Kidney (tissue), 14 donors: Measurements from ENCODE around the gene IFNK. TPM values are rescaled to one million over a fixed set of nuclear protein-coding genes. Genes with fewer than 3 reads are reported as not detected.

Experiments used
- DNase-seq, 5 donors: peaks; one replicate each; pipeline ENCODE4 v3.0.0-alpha.2; 2013 to 2020
- FAIRE-seq: peaks from 2 replicates; lab custom pipeline; 2012; peaks lifted over from hg19 to GRCh38; lab: Jason Lieb, UNC
- H3K27ac ChIP-seq, 2 donors: one replicate each; pipeline ENCODE4 v1.7.0; 2013; ENCODE audit warnings: low read depth in 2 of 2, low read length in 2 of 2, inconsistent platforms in 1 of 2
- H3K27me3 ChIP-seq: one replicate; pipeline ENCODE4 v1.7.1; 2013; ENCODE audit warnings: low read length, inconsistent platforms; ENCODE audit not compliant: control insufficient read depth, insufficient read depth
- H3K36me3 ChIP-seq, 3 donors: one replicate each; pipeline versions ENCODE4 v1.7.0 to v1.7.1; 2013; ENCODE audit warnings: low read length in 3 of 3, control low read depth in 1 of 3, inconsistent platforms in 1 of 3; ENCODE audit not compliant: insufficient read depth in 3 of 3, control insufficient read depth in 2 of 3
- H3K4me1 ChIP-seq, 3 donors: one replicate each; pipeline versions ENCODE4 v1.7.0 to v1.7.1; 2013; ENCODE audit warnings: low read length in 3 of 3, inconsistent platforms in 1 of 3, low read depth in 1 of 3; ENCODE audit not compliant: control insufficient read depth in 2 of 3, insufficient read depth in 2 of 3
- H3K4me3 ChIP-seq, 3 donors: one replicate each; pipeline versions ENCODE4 v1.7.0 to v1.8.1; 2013; ENCODE audit warnings: low read length in 3 of 3, control low read depth in 1 of 3, inconsistent platforms in 1 of 3
- H3K9ac ChIP-seq, 3 donors: one replicate each; pipeline versions ENCODE4 v1.7.0 to v1.7.1; 2013; ENCODE audit warnings: low read length in 3 of 3, control low read depth in 1 of 3, inconsistent platforms in 1 of 3
- H3K9me3 ChIP-seq, 3 donors: one replicate each; pipeline versions ENCODE4 v1.7.0 to v1.7.1; 2013; ENCODE audit warnings: low read length in 3 of 3, control low read depth in 1 of 3, inconsistent platforms in 1 of 3; ENCODE audit not compliant: control insufficient read depth in 2 of 3, insufficient read depth in 1 of 3
- CTCF ChIP-seq: IDR thresholded peaks from 3 replicates; pipeline ENCODE4 v1.5.1; 2012; ENCODE audit warnings: mild to moderate bottlenecking, moderate library complexity, borderline replicate concordance; ENCODE audit not compliant: insufficient read depth; ENCODE audit errors: extremely low read depth
- intact Hi-C: fragments of 100-400 bp; cut with DNase I; formaldehyde crosslinking; loops from one replicate; pipeline ENCODE4 v1.11.1; 2022
- polyA plus RNA-seq: library from polyadenylated mRNA; stranded (reverse); fragments of 350-450 nt; fragmentation: Illumina TruSeq; extraction: RNeasy Lipid Tissue Mini Kit (QIAGEN cat#74804); gene quantifications from one replicate; pipeline ENCODE4 v1.2.3, GENCODE V29; 2014; ENCODE audit warnings: low read depth, low replicate concordance; ENCODE audit not compliant: insufficient read depth
- total RNA-seq: library from RNA; stranded (reverse); fragmentation: NEBNext Ultra II Directional; extraction: Animal tissue kit (Norgen Biotek cat#: 25700); gene quantifications from one replicate; pipeline ENCODE4 v1.2.1, GENCODE V29; 2021
- donor health status: control.
- donor health status: control.
- donor health status: control.
- donor health status: control.
- donor health status: control.
- donor health status: DM: yes; HTN: yes; CAD: no.
- donor health status: Normal renal cell carcinoma (clear cell type).

Gene IFNK
- total and polyA plus RNA-seq, 2 donors from 2014 or later = not detected

- peaks cover 0 to 2% (median 0%) of the 10 kb centered on the region in 3 donors for H3K4me1 ChIP-seq
- intact Hi-C loops = no loop called here
- no peak for TF ChIP-seq CTCF
- DNase-seq = no peak
- FAIRE-seq = no peak
- H3K9ac ChIP-seq = no peak overlapping the region
- no peaks in the 10 kb centered on the region for H3K27me3 ChIP-seq
- H3K9me3 ChIP-seq = no peaks in the 10 kb centered on the region
- no peaks in the 10 kb centered on the region for H3K36me3 ChIP-seq
- no peak overlapping the region for H3K27ac ChIP-seq
- no peak overlapping the region for H3K4me3 ChIP-seq
These were observed 38.9 kb upstream of the IFNK start for GRCh38 chr9:27485158-27485557.

GRCh38 chr9:27487128-27487640 is 36.9 kb upstream of the IFNK start:
- intact Hi-C loops = no loop called here
- Histone ChIP-seq H3K36me3 (no peaks in the 10 kb centered on the region), H3K27ac (no peak overlapping the region), H3K4me3 (no peak overlapping the region), H3K9me3 (no peaks in the 10 kb centered on the region), H3K9ac (no peak overlapping the region), H3K4me1 (peaks cover 0 to 2% (median 0%) of the 10 kb centered on the region in 3 donors), H3K27me3 (no peaks in the 10 kb centered on the region)
- DNase-seq (no peak), FAIRE-seq (no peak)
- TF ChIP-seq CTCF = no peak

- FAIRE-seq = no peak
- no peak overlapping the region for H3K9ac ChIP-seq
- no peaks in the 10 kb centered on the region for H3K27me3 ChIP-seq
- H3K4me1 ChIP-seq = peaks cover 0 to 2% (median 0%) of the 10 kb centered on the region in 3 donors
- intact Hi-C loops = no loop called here
- no peaks in the 10 kb centered on the region for H3K9me3 ChIP-seq
- H3K36me3 ChIP-seq = no peaks in the 10 kb centered on the region
- no peak for TF ChIP-seq CTCF
- H3K4me3 ChIP-seq = no peak overlapping the region
- H3K27ac ChIP-seq = no peak overlapping the region
- DNase-seq = no peak
These were observed 36.2 kb upstream of the IFNK start for GRCh38 chr9:27487927-27488326.
